Sciatic nerve (tissue), 2 donors: ENCODE data around the gene ZNF480. TPM values are rescaled to one million over a fixed set of nuclear protein-coding genes. Genes with fewer than 3 reads are reported as not detected.
"Not testable (repeated sequence)": the region's sequence is repeated elsewhere in the genome, so short reads cannot be mapped to it uniquely, and the experiment has no call there.

Experiments used
- ATAC-seq: fragments of 200-7000 bp; cut with Tn5 transposase; one replicate; pipeline ENCODE4 v1.9.1; 2020; ENCODE audit warnings: mild to moderate bottlenecking, moderate library complexity
- DNase-seq: peaks from one replicate; pipeline ENCODE4 v3.0.0-alpha.2; 2020; ENCODE audit warnings: low spot score
- intact Hi-C: fragments of 100-400 bp; cut with DNase I; formaldehyde crosslinking; loops from one replicate; pipeline ENCODE4 v1.14.2; 2022
- microRNA-seq: library from miRNA; unstranded; fragments of <30 nt; microRNA quantifications from one replicate; pipeline ENCODE4 v1.2.0, GENCODE V29; 2020
- total RNA-seq: library from RNA; stranded (reverse); fragmentation: NEBNext Ultra II Directional; extraction: Animal tissue kit (Norgen Biotek cat#: 25700); gene quantifications from one replicate; pipeline ENCODE4 v1.2.1, GENCODE V29; 2021
- donor health status: DM: no; HTN: no; CAD: no.
- donor health status: DM: no; HTN: no; CAD: no.

ZNF480 gene
- total RNA-seq, 1 donor from 2014 or later, result 13.7 TPM

GRCh38 chr19:52336117-52336790 lies 39.3 kb downstream of the ZNF480 start, which contains the start of gene ZNF610:
Gene ZNF610 (plus strand): TSS chr19:52336243. CDS start chr19:52349173, 12,930 bp downstream.
- DNase-seq, result peak; percentile 93
- peak; percentile 100 for ATAC-seq
- intact Hi-C loops, result no loop called here

GRCh38 chr19:52336791-52337381 lies 39.9 kb downstream of the ZNF480 start:
- DNase-seq (no peak), ATAC-seq (no peak)
- intact Hi-C loops, result no loop called here

GRCh38 chr19:52339022-52339421 lies 42.1 kb downstream of the ZNF480 start:
- intact Hi-C loops, DNase-seq: not testable (repeated sequence)

GRCh38 chr19:52343548-52343947 lies 46.6 kb downstream of the ZNF480 start:
- intact Hi-C loops, result no loop called here
- DNase-seq (no peak), ATAC-seq (no peak)

More at GRCh38 chr19:52339022-52339421, 42.1 kb downstream of the ZNF480 start:
- not testable (repeated sequence) for ATAC-seq

GRCh38 chr19:52345162-52345561 lies 48.2 kb downstream of the ZNF480 start:
- ATAC-seq (no peak), DNase-seq (no peak)
- intact Hi-C loops, result no loop called here

- intact Hi-C loops, result no loop called here
- no peak for ATAC-seq
- DNase-seq, result no peak
These were observed 54.5 kb downstream of the ZNF480 start for GRCh38 chr19:52351512-52351911.

GRCh38 chr19:52366414-52366824 lies 69.5 kb downstream of the ZNF480 start:
- DNase-seq (no peak), ATAC-seq (no peak)
- intact Hi-C loops, result no loop called here

GRCh38 chr19:52369559-52370340 lies 72.8 kb downstream of the ZNF480 start, which contains the start of gene ZNF880:
Gene ZNF880 (plus strand): TSS chr19:52369923. CDS start chr19:52369966, 43 bp downstream.
- ATAC-seq (peak; percentile 100), DNase-seq (peak; percentile 96)
- intact Hi-C loops, result no loop called here

- intact Hi-C loops, result no loop called here
- no peak for DNase-seq
- ATAC-seq, result no peak
These were observed 73.4 kb downstream of the ZNF480 start for GRCh38 chr19:52370341-52370710.

Small RNA genes lying within 50 kb of the gene (microRNA-seq; reads per million reads assigned to microRNA genes)
- 3.3 reads per million for gene MIR643

Other genes with a start within 250 kb of the ZNF480 start
- 17.9 TPM for gene ZNF432, start 248.3 kb upstream of the ZNF480 start, total RNA-seq
- gene ZNF841, start 201.4 kb upstream of the ZNF480 start, total RNA-seq, result 38.3 TPM
- gene ZNF616, start 157.2 kb upstream of the ZNF480 start, total RNA-seq, result 12.8 TPM
- gene ZNF836, start 125.5 kb upstream of the ZNF480 start, total RNA-seq, result 19.7 TPM
- gene PPP2R1A, start 107.1 kb upstream of the ZNF480 start, total RNA-seq, result 139 TPM
- gene ZNF766, start 27.6 kb upstream of the ZNF480 start, total RNA-seq, result 21.0 TPM
- 5.5 TPM for gene ZNF610, start 39.1 kb downstream of the ZNF480 start, total RNA-seq
- gene ZNF880, start 72.8 kb downstream of the ZNF480 start, total RNA-seq, result 25.9 TPM
- gene ZNF528, start 100.7 kb downstream of the ZNF480 start, total RNA-seq, result 42.8 TPM
- gene ZNF534, start 132.0 kb downstream of the ZNF480 start, total RNA-seq, result 2.3 TPM
- gene ZNF578, start 156.4 kb downstream of the ZNF480 start, total RNA-seq, result 4.9 TPM
- gene ZNF808, start 230.5 kb downstream of the ZNF480 start, total RNA-seq, result 38.1 TPM